Thoracic aorta (tissue), 2 donors: ENCODE data around the gene FUCA1. TPM values are rescaled to one million over a fixed set of nuclear protein-coding genes. Genes with fewer than 3 reads are reported as not detected.

Source experiments
- ATAC-seq: fragments of 150-250 bp; one replicate; pipeline ENCODE4 v1.8.0; 2017; ENCODE audit warnings: low read depth; ENCODE audit not compliant: insufficient number of reproducible peaks, low FRiP score
- DNase-seq: peaks from one replicate; pipeline ENCODE4 v3.0.0-alpha.2; 2020; ENCODE audit warnings: low spot score
- H3K27ac ChIP-seq, 2 donors: fragments of 200-600 bp; sonication (generic); 1 replicate in 1 of 2; 2 replicates in 1 of 2; pipeline ENCODE4 v1.5.1; 2016; ENCODE audit warnings: mild to moderate bottlenecking in 2 of 2, moderate library complexity in 2 of 2
- H3K27me3 ChIP-seq: fragments of 200-600 bp; sonication (generic); replicated peaks from 2 replicates; pipeline ENCODE4 v1.6.0; 2016; ENCODE audit warnings: mild to moderate bottlenecking; ENCODE audit not compliant: insufficient read depth
- H3K36me3 ChIP-seq: fragments of 200-600 bp; sonication (generic); one replicate; pipeline ENCODE4 v1.5.1; 2016
- H3K4me1 ChIP-seq, 2 donors: fragments of 200-600 bp; sonication (generic); 1 replicate in 1 of 2; 2 replicates in 1 of 2; pipeline versions ENCODE4 v1.5.1 to v1.6.0; 2016; ENCODE audit warnings: low read depth in 2 of 2, mild to moderate bottlenecking in 1 of 2; ENCODE audit not compliant: control insufficient read depth in 1 of 2
- H3K4me3 ChIP-seq: fragments of 200-600 bp; sonication (generic); 2 replicates; pipeline ENCODE4 v1.5.1; 2016; ENCODE audit warnings: mild to moderate bottlenecking
- H3K9me3 ChIP-seq: fragments of 200-600 bp; sonication (generic); 2 replicates; pipeline ENCODE4 v1.5.1; 2016
- CTCF ChIP-seq: fragments of 200-600 bp; sonication (generic); IDR thresholded peaks from one replicate; pipeline ENCODE4 v1.5.1; 2019; ENCODE audit warnings: antibody characterized with exemption
- total RNA-seq, 2 donors: library from RNA; depleted of rRNA; stranded (reverse); fragments of >200 nt; gene quantifications; one replicate each; pipeline versions ENCODE4 v1.1.0 to v1.2.3, GENCODE V29; 2016

The FUCA1 gene
- total RNA-seq, 2 donors from 2014 or later = 30.5 to 70.8 TPM

GRCh38 chr1:23879809-23880208, 11.7 kb upstream of the FUCA1 start:
- TF ChIP-seq CTCF = no peak
- H3K4me3 ChIP-seq = no peak overlapping the region
- no peaks in the 10 kb centered on the region for H3K4me1 ChIP-seq
- H3K36me3 ChIP-seq = no peaks in the 10 kb centered on the region
- H3K9me3 ChIP-seq = peaks cover 24% of the 10 kb centered on the region
- no peaks in the 10 kb centered on the region for H3K27me3 ChIP-seq
- H3K27ac ChIP-seq = no peak overlapping the region
- DNase-seq (no peak), ATAC-seq (no peak)

- H3K36me3 ChIP-seq = no peaks in the 10 kb centered on the region
- no peak for TF ChIP-seq CTCF
- H3K4me3 ChIP-seq = no peak overlapping the region
- H3K27me3 ChIP-seq = no peaks in the 10 kb centered on the region
- H3K27ac ChIP-seq = no peak overlapping the region
- no peak for ATAC-seq
- no peaks in the 10 kb centered on the region for H3K4me1 ChIP-seq
- DNase-seq = no peak
- peaks cover 24% of the 10 kb centered on the region for H3K9me3 ChIP-seq
Observed at GRCh38 chr1:23878668-23879067, 10.6 kb upstream of the FUCA1 start.

- Histone ChIP-seq H3K36me3 (no peaks in the 10 kb centered on the region), H3K27me3 (no peaks in the 10 kb centered on the region), H3K9me3 (peaks cover 24% of the 10 kb centered on the region), H3K4me1 (no peaks in the 10 kb centered on the region), H3K27ac (no peak overlapping the region), H3K4me3 (no peak overlapping the region)
- no peak for ATAC-seq
- no peak for TF ChIP-seq CTCF
- DNase-seq = no peak
Observed at GRCh38 chr1:23875382-23875781, 7.3 kb upstream of the FUCA1 start.

- H3K27me3 ChIP-seq = no peaks in the 10 kb centered on the region
- TF ChIP-seq CTCF = no peak
- H3K9me3 ChIP-seq = no peaks in the 10 kb centered on the region
- no peak for DNase-seq
- H3K4me3 ChIP-seq = no peak overlapping the region
- ATAC-seq = no peak
- H3K4me1 ChIP-seq = peaks cover 3 to 8% of the 10 kb centered on the region in 2 donors
- H3K36me3 ChIP-seq = no peaks in the 10 kb centered on the region
- H3K27ac ChIP-seq = no peak overlapping the region
Observed at GRCh38 chr1:23872421-23872820, 4.3 kb upstream of the FUCA1 start.

GRCh38 chr1:23869051-23869450, 961 bp upstream of the FUCA1 start:
- peaks cover 12 to 21% of the 10 kb centered on the region in 2 donors for H3K4me1 ChIP-seq
- no peak for TF ChIP-seq CTCF
- H3K27ac ChIP-seq = peak overlapping the region; percentile 75 to 79
- no peak for ATAC-seq
- no peak for DNase-seq
- no peaks in the 10 kb centered on the region for H3K36me3 ChIP-seq
- H3K9me3 ChIP-seq = no peaks in the 10 kb centered on the region
- no peaks in the 10 kb centered on the region for H3K27me3 ChIP-seq
- peak overlapping the region; percentile 86 for H3K4me3 ChIP-seq
